GM23338 (cell line): Measurements from ENCODE around the gene HSPH1.

ENCODE experiments used
- CTCF ChIP-seq, 2 experiments: fragments of 200-600 bp in 1 of 2; sonication (generic) in 1 of 2; conservative IDR thresholded peaks; 2 replicates each; pipeline versions ENCODE4 v1.5.1 to v1.6.1; 2016 to 2017; ENCODE audit warnings: antibody characterized with exemption in 2 of 2, low read depth in 2 of 2, mild to moderate bottlenecking in 2 of 2, moderate library complexity in 1 of 2
- POLR2AphosphoS5 ChIP-seq: IDR thresholded peaks from 2 replicates; pipeline ENCODE4 v1.6.1; 2016; ENCODE audit warnings: antibody characterized with exemption, low read depth

GRCh38 chr13:31119966-31120700 is 41.6 kb downstream of the HSPH1 start:
- no peak for TF ChIP-seq CTCF (conservative IDR thresholded peaks at IDR 0.05; ENCODE audit: low read depth in 2 of 2)
- no peak for TF ChIP-seq POLR2AphosphoS5
